ENCODE data around the gene FUOM. TPM values are rescaled to one million over a fixed set of nuclear protein-coding genes. Genes with fewer than 3 reads are reported as not detected.

The FUOM gene
- total RNA-seq, 2 experiments from 2014 or later, result 30.4 to 46.0 TPM

DNA sequence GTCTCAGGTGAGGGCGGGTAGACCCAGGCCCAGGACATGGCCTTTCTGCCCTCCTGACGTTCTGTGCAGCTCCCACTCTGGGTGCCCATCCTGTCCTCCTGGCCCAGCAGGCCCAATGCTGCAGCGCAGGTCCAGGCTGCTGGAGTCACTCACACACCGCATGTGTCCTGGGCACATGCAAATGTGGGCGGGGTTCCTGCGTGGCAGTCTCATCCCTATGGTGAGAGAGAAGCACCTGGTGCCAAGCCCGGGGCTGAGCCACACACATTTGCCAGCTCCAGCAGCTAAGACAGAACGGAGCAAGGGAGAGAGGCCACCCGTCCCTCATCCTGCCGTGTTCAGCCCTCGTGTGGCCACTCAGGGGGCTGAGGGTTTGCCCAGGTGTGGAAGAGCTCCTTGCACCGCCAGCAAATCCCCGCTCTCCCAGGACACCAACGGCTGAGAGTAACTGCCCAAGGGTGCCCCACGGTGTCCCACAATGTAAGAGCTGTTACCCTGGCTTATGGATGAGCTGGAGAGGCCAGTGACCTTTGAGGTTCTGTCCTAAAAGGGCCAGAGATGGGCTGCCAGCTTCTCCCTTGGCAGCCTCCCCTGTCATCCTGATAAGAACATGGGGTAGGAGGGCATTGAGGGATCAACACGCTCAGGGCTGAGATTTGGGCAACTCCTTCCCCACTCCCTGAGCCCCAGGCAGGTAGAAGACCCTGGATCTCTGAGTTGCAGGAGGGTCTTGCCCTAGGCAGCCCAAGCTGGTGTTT lies 4.4 kb downstream of the FUOM start:
- TF ChIP-seq, protein P1, sequence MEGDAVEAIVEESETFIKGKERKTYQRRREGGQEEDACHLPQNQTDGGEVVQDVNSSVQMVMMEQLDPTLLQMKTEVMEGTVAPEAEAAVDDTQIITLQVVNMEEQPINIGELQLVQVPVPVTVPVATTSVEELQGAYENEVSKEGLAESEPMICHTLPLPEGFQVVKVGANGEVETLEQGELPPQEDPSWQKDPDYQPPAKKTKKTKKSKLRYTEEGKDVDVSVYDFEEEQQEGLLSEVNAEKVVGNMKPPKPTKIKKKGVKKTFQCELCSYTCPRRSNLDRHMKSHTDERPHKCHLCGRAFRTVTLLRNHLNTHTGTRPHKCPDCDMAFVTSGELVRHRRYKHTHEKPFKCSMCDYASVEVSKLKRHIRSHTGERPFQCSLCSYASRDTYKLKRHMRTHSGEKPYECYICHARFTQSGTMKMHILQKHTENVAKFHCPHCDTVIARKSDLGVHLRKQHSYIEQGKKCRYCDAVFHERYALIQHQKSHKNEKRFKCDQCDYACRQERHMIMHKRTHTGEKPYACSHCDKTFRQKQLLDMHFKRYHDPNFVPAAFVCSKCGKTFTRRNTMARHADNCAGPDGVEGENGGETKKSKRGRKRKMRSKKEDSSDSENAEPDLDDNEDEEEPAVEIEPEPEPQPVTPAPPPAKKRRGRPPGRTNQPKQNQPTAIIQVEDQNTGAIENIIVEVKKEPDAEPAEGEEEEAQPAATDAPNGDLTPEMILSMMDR (conservative IDR thresholded peaks at IDR 0.05; ENCODE audit: low read length), result no peak
- no peak for TF ChIP-seq EZH2phosphoT487 (IDR thresholded peaks at IDR 0.05; ENCODE audit: borderline replicate concordance, low read depth, low read length)
- Histone ChIP-seq H3K4me2 (ENCODE audit: low read length) (no peak overlapping the region), H3K4me3 (ENCODE audit: low read depth, low read length, poor library complexity, severe bottlenecking) (no peak overlapping the region), H3K4me1 (ENCODE audit: insufficient read depth, low read length, poor library complexity, severe bottlenecking) (peaks cover 7% of the 10 kb centered on the region), H2AFZ (ENCODE audit: low read length) (no peak overlapping the region), H3K9me2 (ENCODE audit: insufficient read depth, low read length) (no peaks in the 10 kb centered on the region), H3K27ac (ENCODE audit: low read depth, low read length, poor library complexity, severe bottlenecking) (no peak overlapping the region), H3K9me3 (ENCODE audit: low read length) (no peaks in the 10 kb centered on the region), H3K36me3 (ENCODE audit: insufficient read depth, low read length) (no peaks in the 10 kb centered on the region), H4K20me1 (ENCODE audit: insufficient read depth, low read length) (no peaks in the 10 kb centered on the region), H3K79me2 (ENCODE audit: insufficient read depth, low read depth, low read length) (no peaks in the 10 kb centered on the region)
- no peak for DNase-seq (ENCODE audit: low spot score)
- no TSS peak for BruUV-seq (replicated peaks)
- CTCF ChIA-PET (ENCODE audit: unreplicated experiment), result interaction anchor here (0.6 kb wide), 1 partner anchor 45 kb away, joined by 3 read pairs; no protein-coding TSS in a partner anchor
- intact Hi-C loops (cut with micrococcal nuclease; ENCODE audit: unreplicated experiment), result no loop called here
- POLR2A ChIA-PET, result interaction anchor here (0.6 kb wide), 1 partner anchor 53 kb away, joined by 5 read pairs; no protein-coding TSS in a partner anchor

DNA sequence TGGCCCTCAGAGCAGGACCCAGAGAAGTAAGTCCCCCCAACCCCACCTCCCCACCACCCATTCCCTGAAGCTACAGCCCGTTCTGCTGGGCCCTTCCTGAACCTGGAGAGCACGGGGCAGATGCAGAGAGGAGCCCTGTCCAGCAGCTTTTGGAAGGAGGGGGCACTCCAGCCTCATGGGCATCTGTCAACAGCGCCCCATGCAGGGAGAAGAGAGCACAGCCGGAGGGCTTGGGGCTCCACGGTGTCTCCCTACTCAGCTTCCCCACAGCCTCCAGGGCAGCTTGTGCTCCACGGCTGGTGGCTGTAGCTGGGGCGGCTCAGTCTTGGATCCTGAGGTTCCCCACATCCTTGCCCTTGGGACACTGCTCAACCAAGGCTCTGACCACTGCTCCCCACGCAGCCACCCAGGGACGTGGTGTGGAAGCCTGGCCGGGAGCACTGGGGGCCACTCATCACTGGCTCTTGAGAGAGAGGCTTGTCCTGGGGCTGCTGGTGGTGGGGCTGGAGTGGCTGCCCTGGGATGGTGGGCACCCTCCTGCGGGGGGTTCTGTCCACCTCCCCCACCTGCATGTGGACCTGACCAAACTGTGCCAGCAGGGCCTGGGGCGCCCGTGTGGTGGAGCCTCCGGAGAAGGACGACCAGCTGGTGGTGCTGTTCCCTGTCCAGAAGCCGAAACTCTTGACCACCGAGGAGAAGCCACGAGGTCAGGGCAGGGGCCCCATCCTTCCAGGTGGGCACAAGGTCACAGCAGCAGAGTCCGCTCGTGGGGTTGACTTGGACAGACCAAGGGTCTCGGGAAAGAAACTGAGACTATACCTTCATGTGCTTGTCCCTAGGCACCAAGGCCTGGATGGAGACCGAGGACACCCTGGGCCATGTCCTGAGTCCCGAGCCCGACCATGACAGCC lies 6.2 kb downstream of the FUOM start:
- intact Hi-C loops (cut with micrococcal nuclease; ENCODE audit: unreplicated experiment), result no loop called here
- ChIA-PET POLR2A (interaction anchor here (0.6 kb wide), 1 partner anchor 36 kb away, joined by 5 read pairs; no protein-coding TSS in a partner anchor), CTCF (ENCODE audit: unreplicated experiment) (no interaction called here)
- no peaks in the 10 kb centered on the region for H4K20me1 ChIP-seq (ENCODE audit: insufficient read depth, low read length)
- H3K79me2 ChIP-seq (ENCODE audit: insufficient read depth, low read depth, low read length), result no peaks in the 10 kb centered on the region
- BruUV-seq (replicated peaks), result no TSS peak
- no peaks in the 10 kb centered on the region for H3K9me2 ChIP-seq (ENCODE audit: insufficient read depth, low read length)
- no peaks in the 10 kb centered on the region for H3K36me3 ChIP-seq (ENCODE audit: insufficient read depth, low read length)
- DNase-seq (ENCODE audit: low spot score), result no peak
- H3K4me3 ChIP-seq (ENCODE audit: low read depth, low read length, poor library complexity, severe bottlenecking), result no peak overlapping the region
- peaks cover 2% of the 10 kb centered on the region for H3K4me1 ChIP-seq (ENCODE audit: insufficient read depth, low read length, poor library complexity, severe bottlenecking)
- TF ChIP-seq EZH2phosphoT487 (IDR thresholded peaks at IDR 0.05; ENCODE audit: borderline replicate concordance, low read depth, low read length), result no peak
- TF ChIP-seq, protein P1 (conservative IDR thresholded peaks at IDR 0.05; ENCODE audit: low read length), result no peak
- no peaks in the 10 kb centered on the region for H3K9me3 ChIP-seq (ENCODE audit: low read length)
- no peak overlapping the region for H3K27ac ChIP-seq (ENCODE audit: low read depth, low read length, poor library complexity, severe bottlenecking)
- H3K4me2 ChIP-seq (ENCODE audit: low read length), result no peak overlapping the region
- no peak overlapping the region for H2AFZ ChIP-seq (ENCODE audit: low read length)

All from OCI-LY7 (cell line).